OCI-LY1 (cell line): ENCODE data around the gene WIF1.

Experiments used
- H2AFZ ChIP-seq: fragments of 200-600 bp; sonication (generic), shearing (Covaris generic); 2 replicates; pipeline ENCODE4 v1.6.0; 2014; ENCODE audit warnings: antibody characterized with exemption, mild to moderate bottlenecking, low read length
- H3F3A ChIP-seq: fragments of 200-600 bp; sonication (generic), shearing (Covaris generic); 2 replicates; pipeline ENCODE4 v1.6.0; 2014; ENCODE audit warnings: mild to moderate bottlenecking, antibody characterized with exemption, low read length, moderate library complexity; ENCODE audit not compliant: insufficient read depth
- H3K27ac ChIP-seq: fragments of 200-600 bp; sonication (generic); 2 replicates; pipeline ENCODE4 v1.5.1; 2014; ENCODE audit warnings: low read length, mixed run types, mild to moderate bottlenecking, low read depth; ENCODE audit not compliant: poor library complexity, severe bottlenecking
- H3K27me3 ChIP-seq: fragments of 200-600 bp; sonication (generic); 2 replicates; pipeline ENCODE4 v1.6.0; 2014; ENCODE audit warnings: antibody characterized with exemption, mild to moderate bottlenecking, low read length, moderate library complexity; ENCODE audit not compliant: insufficient read depth
- H3K36me3 ChIP-seq: fragments of 200-600 bp; sonication (generic); 2 replicates; pipeline ENCODE4 v1.6.1; 2014; ENCODE audit warnings: mild to moderate bottlenecking, antibody characterized with exemption, low read length, moderate library complexity, mixed read lengths; ENCODE audit not compliant: insufficient read depth
- H3K4me1 ChIP-seq: fragments of 200-600 bp; sonication (generic); 2 replicates; pipeline ENCODE4 v1.5.1; 2014; ENCODE audit warnings: mild to moderate bottlenecking, low read length, moderate library complexity; ENCODE audit not compliant: insufficient read depth, severe bottlenecking
- H3K4me2 ChIP-seq: fragments of 200-600 bp; sonication (generic), shearing (Covaris generic); 2 replicates; pipeline ENCODE4 v1.6.1; 2014; ENCODE audit warnings: low read length
- H3K4me3 ChIP-seq: fragments of 200-600 bp; sonication (generic); 2 replicates; pipeline ENCODE4 v1.5.1; 2014; ENCODE audit warnings: low read length, low read depth, mild to moderate bottlenecking, mixed read lengths; ENCODE audit not compliant: poor library complexity, severe bottlenecking
- H3K79me2 ChIP-seq: fragments of 200-600 bp; shearing (Covaris generic); 2 replicates; pipeline ENCODE4 v1.6.1; 2016; ENCODE audit warnings: mixed run types, low read length, mixed read lengths; ENCODE audit not compliant: insufficient read depth
- H3K9ac ChIP-seq: fragments of 200-600 bp; sonication (generic), shearing (Covaris generic); 2 replicates; pipeline ENCODE4 v1.6.1; 2014; ENCODE audit warnings: mild to moderate bottlenecking, low read length, mixed read lengths
- H3K9me2 ChIP-seq: fragments of 200-600 bp; sonication (generic), shearing (Covaris generic); 2 replicates; pipeline ENCODE4 v1.6.1; 2014; ENCODE audit warnings: low read depth, mild to moderate bottlenecking, low read length, mixed read lengths
- H3K9me3 ChIP-seq: fragments of 200-600 bp; shearing (Covaris generic); 2 replicates; pipeline ENCODE4 v1.6.1; 2014; ENCODE audit warnings: low read length, mixed read lengths
- H4K20me1 ChIP-seq: fragments of 200-600 bp; sonication (generic), shearing (Covaris generic); 2 replicates; pipeline ENCODE4 v1.6.0; 2016; ENCODE audit warnings: mild to moderate bottlenecking, low read length; ENCODE audit not compliant: insufficient read depth
- EZH2 ChIP-seq: fragments of 200-600 bp; sonication (generic), shearing (Covaris generic); IDR thresholded peaks from 2 replicates; pipeline ENCODE4 v1.8.0; 2017; ENCODE audit warnings: borderline replicate concordance, mixed run types, mild to moderate bottlenecking, antibody characterized with exemption, low read length, moderate library complexity, mixed read lengths
- TF ChIP-seq, protein P1 (sequence below): fragments of 200-600 bp; sonication (generic), shearing (Covaris generic); IDR thresholded peaks from 2 replicates; pipeline ENCODE4 v1.5.1; 2017; ENCODE audit warnings: mild to moderate bottlenecking, antibody characterized with exemption, low read length, moderate library complexity, mixed read lengths

Gene WIF1

DNA sequence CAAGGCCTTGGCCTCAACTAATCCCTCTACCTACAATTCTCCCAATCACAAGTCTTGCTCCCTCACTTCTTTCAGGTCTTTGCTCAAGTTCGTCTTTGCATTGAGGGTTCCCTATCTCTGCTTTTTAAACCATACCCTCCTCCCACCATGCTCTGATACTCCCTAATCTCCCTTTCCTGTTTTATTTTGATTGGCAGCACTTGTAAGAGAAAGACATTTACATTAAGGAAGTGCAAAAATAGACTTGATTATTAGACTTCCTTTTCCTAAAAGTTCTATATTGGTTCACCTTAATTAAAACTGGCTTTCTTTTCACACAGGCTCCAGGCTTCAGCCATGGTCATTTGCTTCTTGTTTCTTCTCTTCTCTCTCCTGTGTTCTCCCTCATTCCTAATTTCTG lies 18.3 kb upstream of the WIF1 start:
- Histone ChIP-seq H2AFZ (no peak overlapping the region), H3K27me3 (no peaks in the 10 kb centered on the region), H3K27ac (no peak overlapping the region), H3K4me1 (no peaks in the 10 kb centered on the region), H3K4me2 (no peak overlapping the region), H3K9me3 (no peaks in the 10 kb centered on the region), H3K9ac (no peak overlapping the region), H3K9me2 (no peaks in the 10 kb centered on the region), H3K4me3 (no peak overlapping the region), H4K20me1 (no peaks in the 10 kb centered on the region), H3K36me3 (no peaks in the 10 kb centered on the region), H3F3A (no peaks in the 10 kb centered on the region), H3K79me2 (no peaks in the 10 kb centered on the region)
- no peak for TF ChIP-seq EZH2
- TF ChIP-seq, protein P1, sequence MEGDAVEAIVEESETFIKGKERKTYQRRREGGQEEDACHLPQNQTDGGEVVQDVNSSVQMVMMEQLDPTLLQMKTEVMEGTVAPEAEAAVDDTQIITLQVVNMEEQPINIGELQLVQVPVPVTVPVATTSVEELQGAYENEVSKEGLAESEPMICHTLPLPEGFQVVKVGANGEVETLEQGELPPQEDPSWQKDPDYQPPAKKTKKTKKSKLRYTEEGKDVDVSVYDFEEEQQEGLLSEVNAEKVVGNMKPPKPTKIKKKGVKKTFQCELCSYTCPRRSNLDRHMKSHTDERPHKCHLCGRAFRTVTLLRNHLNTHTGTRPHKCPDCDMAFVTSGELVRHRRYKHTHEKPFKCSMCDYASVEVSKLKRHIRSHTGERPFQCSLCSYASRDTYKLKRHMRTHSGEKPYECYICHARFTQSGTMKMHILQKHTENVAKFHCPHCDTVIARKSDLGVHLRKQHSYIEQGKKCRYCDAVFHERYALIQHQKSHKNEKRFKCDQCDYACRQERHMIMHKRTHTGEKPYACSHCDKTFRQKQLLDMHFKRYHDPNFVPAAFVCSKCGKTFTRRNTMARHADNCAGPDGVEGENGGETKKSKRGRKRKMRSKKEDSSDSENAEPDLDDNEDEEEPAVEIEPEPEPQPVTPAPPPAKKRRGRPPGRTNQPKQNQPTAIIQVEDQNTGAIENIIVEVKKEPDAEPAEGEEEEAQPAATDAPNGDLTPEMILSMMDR = no peak

DNA sequence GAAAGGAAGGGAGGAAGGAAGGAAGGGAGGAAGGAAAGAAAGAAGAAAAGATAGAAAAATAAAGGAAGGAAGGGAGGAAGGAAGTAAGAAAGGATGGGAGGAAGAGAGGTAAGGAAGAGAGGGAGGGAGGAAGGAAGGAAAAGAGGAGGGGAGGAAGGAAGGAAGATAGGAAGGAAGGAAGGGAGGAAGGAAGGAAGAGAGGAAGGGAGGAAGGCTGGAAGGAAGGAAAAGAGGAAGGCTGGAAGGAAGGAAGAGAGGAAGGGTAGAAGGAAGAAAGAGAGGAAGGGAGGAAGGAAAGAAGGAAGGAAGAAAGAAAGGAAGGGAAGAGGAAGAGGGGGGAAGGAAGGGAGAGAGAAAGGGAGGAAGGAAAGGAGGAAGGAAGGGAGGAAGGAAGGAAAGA lies 12.8 kb upstream of the WIF1 start:
- TF ChIP-seq EZH2 = no peak
- TF ChIP-seq, protein P1 = no peak
- H3K9me2 ChIP-seq = no peaks in the 10 kb centered on the region

DNA sequence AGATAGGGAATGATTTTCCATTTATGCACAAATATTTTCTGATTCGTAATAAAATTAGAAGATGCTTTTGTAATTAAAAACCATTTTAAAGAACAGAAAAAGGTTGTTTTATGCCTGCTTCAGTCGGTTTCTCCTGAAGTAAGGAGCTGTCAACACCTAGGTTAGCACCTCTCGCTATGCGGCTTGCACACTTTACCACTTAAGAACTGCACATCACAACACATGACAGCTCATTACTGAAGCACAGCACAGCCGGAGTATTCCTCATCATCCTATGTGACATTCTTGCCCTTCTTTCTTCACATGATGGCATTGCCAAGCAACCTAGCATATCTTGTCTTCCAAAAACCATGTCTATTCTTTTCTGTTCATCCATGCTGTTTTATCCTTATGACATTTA lies 5.4 kb upstream of the WIF1 start:
- no peaks in the 10 kb centered on the region for H3K9me3 ChIP-seq

More for the DNA sequence above, 12.8 kb upstream of the WIF1 start:
- Histone ChIP-seq H3K4me1 (no peaks in the 10 kb centered on the region), H3K9me3 (no peaks in the 10 kb centered on the region), H3F3A (no peaks in the 10 kb centered on the region), H3K27me3 (no peaks in the 10 kb centered on the region), H3K27ac (no peak overlapping the region), H3K4me3 (no peak overlapping the region), H3K36me3 (no peaks in the 10 kb centered on the region), H4K20me1 (no peaks in the 10 kb centered on the region), H3K4me2 (no peak overlapping the region), H2AFZ (no peak overlapping the region), H3K79me2 (no peaks in the 10 kb centered on the region), H3K9ac (no peak overlapping the region)

More for the DNA sequence above, 5.4 kb upstream of the WIF1 start:
- Histone ChIP-seq H2AFZ (no peak overlapping the region), H3K27me3 (no peaks in the 10 kb centered on the region), H3F3A (no peaks in the 10 kb centered on the region), H3K4me3 (no peak overlapping the region), H4K20me1 (no peaks in the 10 kb centered on the region), H3K36me3 (no peaks in the 10 kb centered on the region), H3K4me1 (no peaks in the 10 kb centered on the region), H3K4me2 (no peak overlapping the region), H3K79me2 (no peaks in the 10 kb centered on the region), H3K9me2 (no peaks in the 10 kb centered on the region), H3K27ac (no peak overlapping the region), H3K9ac (no peak overlapping the region)
- no peak for TF ChIP-seq EZH2
- TF ChIP-seq, protein P1 = no peak
